ENCODE results near the gene YPEL3.
"Not testable (repeated sequence)": the region's sequence is repeated elsewhere in the genome, so short reads cannot be mapped to it uniquely, and the experiment has no call there.

The YPEL3 gene

DNA sequence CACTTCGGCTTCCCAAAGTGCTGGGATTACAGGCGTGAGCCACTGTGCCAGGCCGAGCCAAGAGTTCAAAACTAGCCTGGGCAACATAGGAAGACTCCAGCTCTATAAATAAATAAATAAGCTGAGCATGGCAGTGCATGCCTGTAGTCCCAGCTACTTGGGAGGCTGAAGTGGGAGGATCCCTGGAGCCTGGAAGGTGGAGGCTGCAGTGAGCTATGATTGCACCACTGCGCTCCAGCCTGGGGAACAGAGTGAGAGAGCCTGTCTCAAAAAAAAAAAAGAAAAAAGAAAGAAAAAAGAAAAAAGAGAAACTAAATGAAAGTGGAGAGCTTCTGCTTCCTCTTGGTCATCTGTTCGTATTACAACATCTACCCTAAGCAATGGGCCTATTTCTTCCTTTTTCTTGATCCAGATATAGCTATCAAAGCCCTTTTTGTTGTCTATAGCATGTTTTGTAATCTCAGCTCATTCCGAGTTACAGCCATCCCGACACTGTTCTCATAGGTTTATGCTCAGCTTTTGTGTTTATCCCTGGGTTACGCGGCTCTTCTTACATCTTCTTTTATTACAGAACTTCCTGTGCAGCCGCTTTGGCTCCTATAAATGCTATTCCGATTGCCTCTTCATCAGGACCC lies 41.1 kb upstream of the YPEL3 start:
- Histone ChIP-seq H3K36me3 (ENCODE audit: control insufficient read depth, insufficient read depth, low read length) (no peaks in the 10 kb centered on the region), H3K27me3 (replicated peaks; ENCODE audit: control insufficient read depth, insufficient read depth, low read length, poor library complexity, severe bottlenecking) (no peaks in the 10 kb centered on the region), H3K9me3 (ENCODE audit: control insufficient read depth, low read length) (no peaks in the 10 kb centered on the region), H3K4me1 (ENCODE audit: control insufficient read depth, insufficient read depth, low read length, poor library complexity, severe bottlenecking) (no peaks in the 10 kb centered on the region), H3K27ac (ENCODE audit: insufficient read depth, low read length, poor library complexity, severe bottlenecking) (no peak overlapping the region), H3K4me3 (ENCODE audit: insufficient read depth, low read depth, low read length, poor library complexity, severe bottlenecking) (no peak overlapping the region)
- no peak for DNase-seq

DNA sequence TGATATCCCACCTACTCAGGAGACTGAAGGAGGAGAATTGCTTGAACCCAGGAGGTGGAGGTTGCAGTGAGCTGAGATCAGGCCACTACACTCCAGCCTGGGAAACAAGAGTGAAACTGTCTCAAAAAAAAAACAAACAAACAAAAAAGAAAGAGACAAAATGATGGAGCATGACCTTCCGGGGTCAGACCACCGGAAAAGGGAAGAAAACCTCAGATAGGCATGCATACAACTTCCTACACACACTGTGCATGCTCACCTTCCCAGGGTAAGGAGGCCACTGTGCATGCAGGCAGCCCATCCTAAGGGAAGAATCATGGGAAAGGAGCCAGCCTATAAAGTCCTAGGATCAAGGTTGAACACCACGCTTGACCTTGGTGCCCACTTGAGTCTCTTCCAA lies 36.6 kb upstream of the YPEL3 start:
- no peak overlapping the region for H3K4me3 ChIP-seq (ENCODE audit: insufficient read depth, low read depth, low read length, poor library complexity, severe bottlenecking)
- no peaks in the 10 kb centered on the region for H3K36me3 ChIP-seq (ENCODE audit: control insufficient read depth, insufficient read depth, low read length)
- H3K27me3 ChIP-seq (replicated peaks; ENCODE audit: control insufficient read depth, insufficient read depth, low read length, poor library complexity, severe bottlenecking) = no peaks in the 10 kb centered on the region
- H3K9me3 ChIP-seq (ENCODE audit: control insufficient read depth, low read length) = no peaks in the 10 kb centered on the region
- DNase-seq = no peak
- H3K27ac ChIP-seq (ENCODE audit: insufficient read depth, low read length, poor library complexity, severe bottlenecking) = no peak overlapping the region
- H3K4me1 ChIP-seq (ENCODE audit: control insufficient read depth, insufficient read depth, low read length, poor library complexity, severe bottlenecking) = no peaks in the 10 kb centered on the region

DNA sequence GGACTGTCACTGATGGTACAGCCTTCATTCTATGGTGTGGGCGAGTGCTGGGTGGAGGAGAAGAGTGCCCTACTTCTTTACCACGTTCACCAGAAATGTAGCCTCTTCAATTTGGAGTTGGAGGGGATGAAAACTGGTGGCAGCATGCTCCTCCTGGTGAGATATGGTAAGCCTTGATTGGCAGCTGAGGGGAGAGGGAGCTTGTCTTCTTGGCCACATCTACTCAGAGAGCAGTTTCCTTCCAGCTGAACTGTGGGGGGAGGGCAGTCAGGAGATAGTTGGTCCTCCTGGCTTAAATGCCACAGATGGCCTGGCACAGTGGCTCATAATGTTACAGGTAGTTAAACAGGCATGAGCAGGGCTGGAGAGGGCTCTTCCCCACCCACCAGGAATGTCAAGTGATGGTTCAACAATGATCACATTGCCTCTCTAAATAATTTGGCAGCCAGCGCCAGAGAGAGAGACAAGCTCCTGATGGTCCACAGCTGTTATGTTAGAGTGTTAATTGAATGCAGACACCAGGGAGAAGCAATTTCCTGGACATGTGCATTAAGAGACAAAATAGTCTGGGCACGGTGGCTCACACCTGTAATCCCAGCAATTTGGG lies 36.0 kb upstream of the YPEL3 start:
- H3K9me3 ChIP-seq (ENCODE audit: control insufficient read depth, low read length) = no peaks in the 10 kb centered on the region
- no peak overlapping the region for H3K27ac ChIP-seq (ENCODE audit: insufficient read depth, low read length, poor library complexity, severe bottlenecking)
- H3K27me3 ChIP-seq (replicated peaks; ENCODE audit: control insufficient read depth, insufficient read depth, low read length, poor library complexity, severe bottlenecking) = no peaks in the 10 kb centered on the region
- no peak overlapping the region for H3K4me3 ChIP-seq (ENCODE audit: insufficient read depth, low read depth, low read length, poor library complexity, severe bottlenecking)
- no peaks in the 10 kb centered on the region for H3K36me3 ChIP-seq (ENCODE audit: control insufficient read depth, insufficient read depth, low read length)
- H3K4me1 ChIP-seq (ENCODE audit: control insufficient read depth, insufficient read depth, low read length, poor library complexity, severe bottlenecking) = no peaks in the 10 kb centered on the region
- no peak for DNase-seq

DNA sequence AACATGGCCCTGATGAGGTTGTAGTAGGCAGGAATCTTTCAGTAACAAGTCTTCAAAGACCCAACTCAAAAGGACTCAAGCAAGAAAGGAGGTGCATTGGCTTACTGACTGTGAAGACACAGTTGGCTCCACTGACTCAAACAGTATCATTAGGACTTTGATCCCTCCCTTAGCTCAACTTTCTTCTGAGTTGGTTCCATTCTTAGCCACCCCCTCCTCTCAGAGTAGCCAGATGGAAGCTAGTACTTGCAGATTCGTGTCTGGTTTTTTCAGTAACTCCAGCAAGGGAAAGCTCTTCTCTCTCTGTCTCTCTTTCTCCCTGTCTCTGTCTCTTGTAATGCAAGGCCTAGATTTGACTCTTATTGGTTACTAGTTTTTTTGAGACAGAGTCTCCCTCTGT lies 32.0 kb upstream of the YPEL3 start:
- Histone ChIP-seq H3K9me3 (ENCODE audit: control insufficient read depth, low read length) (no peaks in the 10 kb centered on the region), H3K27ac (ENCODE audit: insufficient read depth, low read length, poor library complexity, severe bottlenecking) (no peak overlapping the region), H3K4me1 (ENCODE audit: control insufficient read depth, insufficient read depth, low read length, poor library complexity, severe bottlenecking) (no peaks in the 10 kb centered on the region), H3K4me3 (ENCODE audit: insufficient read depth, low read depth, low read length, poor library complexity, severe bottlenecking) (no peak overlapping the region), H3K36me3 (ENCODE audit: control insufficient read depth, insufficient read depth, low read length) (no peaks in the 10 kb centered on the region), H3K27me3 (replicated peaks; ENCODE audit: control insufficient read depth, insufficient read depth, low read length, poor library complexity, severe bottlenecking) (no peaks in the 10 kb centered on the region)
- no peak for DNase-seq

DNA sequence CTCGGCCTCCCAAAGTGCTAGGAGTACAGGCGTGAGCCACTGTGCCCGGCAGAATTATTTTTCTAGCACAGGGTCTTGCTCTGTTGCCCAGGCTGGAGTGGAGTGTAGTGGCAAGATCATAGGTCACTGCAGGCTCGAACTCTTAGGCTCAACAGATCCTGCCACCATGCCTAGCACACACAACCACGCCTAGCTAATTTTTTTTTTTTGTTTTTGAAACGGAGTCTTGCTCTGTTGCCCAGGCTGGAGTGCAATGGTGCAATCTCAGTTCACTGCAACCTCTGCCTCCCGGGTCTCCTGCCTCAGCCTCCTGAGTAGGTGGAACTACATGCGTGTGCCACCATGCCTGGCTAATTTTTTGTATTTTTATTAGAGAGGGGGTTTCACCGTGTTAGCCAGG lies 29.7 kb upstream of the YPEL3 start:
- not testable (repeated sequence) for DNase-seq; H3K27me3 ChIP-seq (replicated peaks; ENCODE audit: control insufficient read depth, insufficient read depth, low read length, poor library complexity, severe bottlenecking); H3K4me3 ChIP-seq (ENCODE audit: insufficient read depth, low read depth, low read length, poor library complexity, severe bottlenecking); H3K27ac ChIP-seq (ENCODE audit: insufficient read depth, low read length, poor library complexity, severe bottlenecking); H3K4me1 ChIP-seq (ENCODE audit: control insufficient read depth, insufficient read depth, low read length, poor library complexity, severe bottlenecking); H3K36me3 ChIP-seq (ENCODE audit: control insufficient read depth, insufficient read depth, low read length); H3K9me3 ChIP-seq (ENCODE audit: control insufficient read depth, low read length)

DNA sequence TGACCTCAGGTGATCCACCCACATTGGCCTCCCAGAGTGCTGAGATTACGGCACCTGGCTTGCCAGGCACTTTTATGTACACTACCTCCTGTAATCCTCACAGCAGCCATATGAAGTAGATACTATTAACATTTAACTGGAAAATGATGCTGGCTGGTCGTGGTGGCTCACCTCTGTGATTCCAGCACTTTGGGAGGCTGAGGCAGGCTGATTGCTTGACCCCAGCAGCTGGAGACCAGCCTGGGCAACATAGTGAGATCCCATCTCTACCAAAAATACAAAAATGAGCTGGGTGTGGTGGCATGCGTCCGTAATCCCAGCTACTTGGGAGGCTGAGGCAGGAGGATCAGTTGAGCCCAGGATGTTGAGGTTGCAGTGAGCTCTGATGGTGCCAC lies 29.0 kb upstream of the YPEL3 start:
- H3K27ac ChIP-seq (ENCODE audit: insufficient read depth, low read length, poor library complexity, severe bottlenecking) = no peak overlapping the region
- no peak overlapping the region for H3K4me3 ChIP-seq (ENCODE audit: insufficient read depth, low read depth, low read length, poor library complexity, severe bottlenecking)
- H3K36me3 ChIP-seq (ENCODE audit: control insufficient read depth, insufficient read depth, low read length) = no peaks in the 10 kb centered on the region
- no peaks in the 10 kb centered on the region for H3K9me3 ChIP-seq (ENCODE audit: control insufficient read depth, low read length)
- H3K27me3 ChIP-seq (replicated peaks; ENCODE audit: control insufficient read depth, insufficient read depth, low read length, poor library complexity, severe bottlenecking) = no peaks in the 10 kb centered on the region
- no peak for DNase-seq
- peaks cover 9% of the 10 kb centered on the region for H3K4me1 ChIP-seq (ENCODE audit: control insufficient read depth, insufficient read depth, low read length, poor library complexity, severe bottlenecking)

DNA sequence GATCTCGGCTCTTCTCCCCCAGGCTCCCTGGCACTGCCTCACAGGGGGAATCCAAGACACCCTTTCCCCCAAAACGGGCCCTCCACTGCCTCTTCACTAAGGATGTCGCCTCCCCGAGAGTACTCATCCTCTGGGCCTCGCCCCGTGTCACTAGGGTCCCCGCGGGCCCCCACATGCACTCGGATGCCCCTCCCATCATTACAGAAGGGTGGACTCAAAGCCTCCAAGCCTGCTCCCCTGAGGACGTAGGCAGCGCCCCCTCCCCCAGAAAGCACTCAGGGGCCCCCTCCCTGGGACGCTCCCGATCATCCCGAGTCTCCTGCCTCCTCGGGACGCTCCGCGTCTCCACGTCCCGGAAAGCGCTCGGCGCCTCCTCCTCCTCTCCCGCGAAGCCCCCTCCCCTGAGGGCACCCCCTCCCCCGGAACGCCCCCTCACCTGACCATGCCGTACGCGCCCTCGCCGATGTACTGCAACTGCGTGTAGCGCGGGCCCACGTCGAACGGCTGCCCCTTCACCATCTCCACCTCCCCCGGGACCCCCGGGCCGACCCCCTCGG lies 26.7 kb upstream of the YPEL3 start:
- peaks cover 13% of the 10 kb centered on the region for H3K36me3 ChIP-seq (ENCODE audit: control insufficient read depth, insufficient read depth, low read length)
- no peaks in the 10 kb centered on the region for H3K9me3 ChIP-seq (ENCODE audit: control insufficient read depth, low read length)
- peak overlapping the region; percentile 89 for H3K4me3 ChIP-seq (ENCODE audit: insufficient read depth, low read depth, low read length, poor library complexity, severe bottlenecking)
- peak in 2 of 3 donors; percentile 4 to 5 for DNase-seq
- H3K27ac ChIP-seq (ENCODE audit: insufficient read depth, low read length, poor library complexity, severe bottlenecking) = peak overlapping the region; percentile 70
- H3K27me3 ChIP-seq (replicated peaks; ENCODE audit: control insufficient read depth, insufficient read depth, low read length, poor library complexity, severe bottlenecking) = no peaks in the 10 kb centered on the region
- H3K4me1 ChIP-seq (ENCODE audit: control insufficient read depth, insufficient read depth, low read length, poor library complexity, severe bottlenecking) = peaks cover 9% of the 10 kb centered on the region

DNA sequence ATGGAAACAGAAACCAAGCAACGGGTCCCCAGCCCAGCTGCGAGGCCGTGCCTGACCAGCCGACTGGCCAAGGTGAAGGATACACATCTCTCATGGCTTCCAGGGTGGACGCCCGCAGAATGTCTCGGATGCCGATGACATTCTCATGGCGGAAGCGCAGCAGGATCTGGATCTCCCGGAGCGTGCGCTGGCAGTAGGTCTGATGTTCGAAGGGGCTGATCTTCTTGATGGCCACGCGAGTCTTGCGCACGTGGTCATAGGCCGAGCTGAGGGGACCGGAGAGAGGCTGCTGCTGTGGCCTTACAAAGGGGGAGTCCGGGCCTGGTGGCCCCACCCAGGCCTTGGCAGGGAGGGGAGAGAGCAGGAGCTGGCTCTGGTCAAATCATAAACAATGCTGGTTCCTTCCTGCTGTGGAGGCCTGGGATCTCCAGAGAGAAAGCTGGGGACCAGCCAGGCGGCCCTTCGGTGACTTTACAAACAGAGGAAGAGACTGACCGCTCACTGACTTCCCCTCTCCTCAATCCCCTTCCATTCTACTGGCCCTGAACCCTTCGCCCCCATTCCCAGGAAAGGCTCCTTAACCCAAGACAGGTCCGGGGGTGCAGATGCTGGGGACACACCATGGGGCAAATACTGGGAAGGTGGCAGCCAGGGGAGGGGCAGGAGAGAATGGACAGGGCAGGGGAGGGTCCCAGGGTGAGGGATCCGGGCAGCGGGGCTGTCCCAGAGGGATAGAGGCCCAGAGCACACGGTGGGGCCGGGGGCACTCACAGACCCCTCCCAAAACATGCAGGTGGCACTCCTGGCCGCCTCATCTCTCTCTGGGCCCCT lies 25.9 kb upstream of the YPEL3 start:
- no peaks in the 10 kb centered on the region for H3K27me3 ChIP-seq (replicated peaks; ENCODE audit: control insufficient read depth, insufficient read depth, low read length, poor library complexity, severe bottlenecking)
- peak overlapping the region; percentile 89 for H3K4me3 ChIP-seq (ENCODE audit: insufficient read depth, low read depth, low read length, poor library complexity, severe bottlenecking)
- peak overlapping the region; percentile 70 for H3K27ac ChIP-seq (ENCODE audit: insufficient read depth, low read length, poor library complexity, severe bottlenecking)
- H3K4me1 ChIP-seq (ENCODE audit: control insufficient read depth, insufficient read depth, low read length, poor library complexity, severe bottlenecking) = peaks cover 9% of the 10 kb centered on the region
- H3K36me3 ChIP-seq (ENCODE audit: control insufficient read depth, insufficient read depth, low read length) = peaks cover 19% of the 10 kb centered on the region
- H3K9me3 ChIP-seq (ENCODE audit: control insufficient read depth, low read length) = no peaks in the 10 kb centered on the region
- no peak for DNase-seq

DNA sequence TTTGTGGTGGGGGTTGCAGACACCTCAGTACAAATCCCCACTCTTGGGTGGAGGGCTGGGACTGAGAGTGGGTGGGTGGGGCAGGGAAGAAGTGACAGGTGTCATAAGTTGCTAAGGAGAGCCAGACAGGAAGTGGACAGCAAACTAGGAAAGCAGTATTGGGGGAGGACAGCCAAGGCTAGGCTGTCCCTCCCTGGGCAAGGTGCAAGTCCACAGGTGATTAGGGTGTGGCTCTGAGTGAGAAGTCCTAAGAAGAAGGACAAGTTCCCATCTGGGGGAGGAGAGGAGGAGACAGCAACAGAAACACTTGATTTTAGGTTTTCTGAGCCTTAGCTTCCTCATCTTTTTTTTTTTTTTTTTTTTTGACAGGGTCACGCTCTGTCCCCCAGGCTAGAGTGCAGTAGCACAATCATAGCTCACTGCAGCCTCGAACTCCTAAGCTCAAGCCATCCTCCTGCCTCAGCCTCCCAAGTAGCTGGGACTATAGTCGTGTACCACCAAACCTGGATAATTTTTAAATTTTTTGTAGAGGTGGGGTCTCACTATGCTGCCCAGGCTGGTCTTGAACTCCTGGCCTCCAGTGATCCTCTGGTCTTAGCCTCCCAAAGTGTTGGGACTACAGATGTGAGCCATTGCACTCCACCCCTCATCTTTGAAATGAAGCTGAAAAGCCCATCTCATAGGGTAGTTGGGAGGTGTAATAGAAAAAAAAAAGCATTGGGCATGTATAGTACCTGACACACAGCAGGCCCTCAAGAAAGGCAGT lies 24.5 kb upstream of the YPEL3 start:
- peaks cover 9% of the 10 kb centered on the region for H3K4me1 ChIP-seq (ENCODE audit: control insufficient read depth, insufficient read depth, low read length, poor library complexity, severe bottlenecking)
- no peaks in the 10 kb centered on the region for H3K27me3 ChIP-seq (replicated peaks; ENCODE audit: control insufficient read depth, insufficient read depth, low read length, poor library complexity, severe bottlenecking)
- H3K27ac ChIP-seq (ENCODE audit: insufficient read depth, low read length, poor library complexity, severe bottlenecking) = no peak overlapping the region
- H3K4me3 ChIP-seq (ENCODE audit: insufficient read depth, low read depth, low read length, poor library complexity, severe bottlenecking) = no peak overlapping the region
- no peak for DNase-seq
- no peaks in the 10 kb centered on the region for H3K9me3 ChIP-seq (ENCODE audit: control insufficient read depth, low read length)
- peaks cover 27% of the 10 kb centered on the region for H3K36me3 ChIP-seq (ENCODE audit: control insufficient read depth, insufficient read depth, low read length)

All from effector memory CD4-positive, alpha-beta T cell (primary cell).